OCI-LY3 (cell line): Measurements from ENCODE around the gene FAM227B.

Experiments
- H2AFZ ChIP-seq: fragments of 200-600, 300-600 bp; shearing (Covaris generic); 2 replicates; pipeline ENCODE4 v1.6.0; 2014; ENCODE audit warnings: antibody characterized with exemption, low read depth, low read length
- H3K27ac ChIP-seq: fragments of 200-600, 300-600 bp; sonication (generic); 2 replicates; pipeline ENCODE4 v1.5.1; 2014; ENCODE audit warnings: mild to moderate bottlenecking, low read length, moderate library complexity, mixed read lengths
- H3K27me3 ChIP-seq: fragments of 200-600, 300-600 bp; sonication (generic); 2 replicates; pipeline ENCODE4 v1.6.1; 2014; ENCODE audit warnings: low read depth, low read length, mixed read lengths
- H3K36me3 ChIP-seq: fragments of 200-600, 300-600 bp; sonication (generic); replicated peaks from 2 replicates; pipeline ENCODE3; 2014; ENCODE audit warnings: low read depth, low read length, mixed read lengths
- H3K4me1 ChIP-seq: fragments of 300-600, 200-600 bp; sonication (generic); 2 replicates; pipeline ENCODE4 v1.6.1; 2014; ENCODE audit warnings: low read length, mixed read lengths
- H3K4me2 ChIP-seq: fragments of 200-600, 300-600 bp; sonication (generic); 2 replicates; pipeline ENCODE4 v1.6.1; 2014; ENCODE audit warnings: low read length, mixed read lengths
- H3K4me3 ChIP-seq: fragments of 300-600, 200-600 bp; sonication (generic); 2 replicates; pipeline ENCODE4 v1.5.1; 2014; ENCODE audit warnings: antibody characterized with exemption, mild to moderate bottlenecking, low read length, moderate library complexity
- H3K79me2 ChIP-seq: fragments of 300-600, 200-600 bp; shearing (Covaris generic); 2 replicates; pipeline ENCODE4 v1.6.1; 2014; ENCODE audit warnings: mild to moderate bottlenecking, low read length, mixed read lengths
- H3K9ac ChIP-seq: fragments of 300-600, 200-600 bp; shearing (Covaris generic); 2 replicates; pipeline ENCODE4 v1.6.0; 2014; ENCODE audit warnings: mild to moderate bottlenecking, low read length, moderate library complexity
- H3K9me3 ChIP-seq: fragments of 200-600, 300-600 bp; shearing (Covaris generic); 2 replicates; pipeline ENCODE4 v1.6.1; 2014; ENCODE audit warnings: low read length, mixed read lengths; ENCODE audit not compliant: insufficient read depth
- H4K20me1 ChIP-seq: fragments of 200-600, 300-600 bp; sonication (generic); 2 replicates; pipeline ENCODE4 v1.6.1; 2016; ENCODE audit warnings: low read length, mixed read lengths; ENCODE audit not compliant: insufficient read depth
- EZH2phosphoT487 ChIP-seq: fragments of 200-600 bp; shearing (Covaris generic); IDR thresholded peaks from 2 replicates; pipeline ENCODE4 v1.6.1; 2018; ENCODE audit warnings: antibody characterized with exemption, mixed run types, low read depth
- TF ChIP-seq, protein P1 (sequence below): fragments of 200-600, 300-600 bp; sonication (generic); IDR thresholded peaks from 2 replicates; pipeline ENCODE4 v1.5.1; 2014; ENCODE audit warnings: antibody characterized with exemption, low read length, low read depth

The FAM227B gene

DNA sequence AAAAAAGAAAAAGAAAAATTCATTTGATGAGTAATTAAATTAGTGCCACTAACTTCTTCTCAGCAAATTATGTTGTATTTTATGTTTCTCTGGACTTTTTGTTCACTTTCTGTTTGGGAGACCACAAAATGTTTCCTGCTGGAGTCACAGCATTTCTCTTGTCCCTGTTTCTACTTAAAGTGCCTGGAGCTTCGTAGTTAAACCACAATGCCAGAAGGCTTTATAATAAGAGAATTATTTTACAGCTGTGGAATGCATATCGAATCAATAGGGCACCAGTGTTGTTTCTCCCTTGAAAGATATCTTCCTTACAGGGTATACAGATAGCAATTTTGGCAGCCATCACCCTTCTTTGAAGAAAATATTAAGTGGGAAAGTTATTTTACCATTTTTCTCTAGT is 3.4 kb upstream of the FAM227B start:
- Histone ChIP-seq H3K27ac (no peak overlapping the region), H3K9me3 (peaks cover 5% of the 10 kb centered on the region; the same call in 1 of the 2 replicates)

DNA sequence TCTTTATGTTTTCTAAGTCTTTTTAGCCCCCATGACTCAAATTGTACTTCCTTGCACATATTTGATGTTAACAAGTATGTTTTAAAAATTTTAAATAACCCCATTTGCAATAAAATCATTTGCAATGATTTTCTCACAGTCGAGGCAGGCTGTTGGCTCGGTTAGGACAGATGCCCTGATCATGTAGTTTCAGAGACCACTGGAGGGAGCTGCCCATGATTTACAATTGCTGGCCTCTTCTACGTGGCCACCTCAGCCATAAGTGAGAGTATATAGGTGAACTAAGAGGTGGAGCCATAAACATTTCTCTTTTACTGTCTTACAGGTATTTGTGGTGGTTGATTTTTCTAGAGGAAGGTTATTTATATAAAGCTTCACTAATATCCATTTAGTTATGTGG is 1.9 kb upstream of the FAM227B start:
- Histone ChIP-seq H3K4me3 (no peak overlapping the region), H3K36me3 (peaks cover 41% of the 10 kb centered on the region), H3K9me3 (peaks cover 5% of the 10 kb centered on the region; the same call in 1 of the 2 replicates), H4K20me1 (no peaks in the 10 kb centered on the region), H3K79me2 (peaks cover 21% of the 10 kb centered on the region), H3K4me1 (peaks cover 10% of the 10 kb centered on the region; the same call in 1 of the 2 replicates), H3K9ac (no peak overlapping the region), H2AFZ (no peak overlapping the region), H3K27ac (no peak overlapping the region), H3K27me3 (no peaks in the 10 kb centered on the region), H3K4me2 (no peak overlapping the region)
- TF ChIP-seq EZH2phosphoT487, result no peak
- TF ChIP-seq, protein P1, sequence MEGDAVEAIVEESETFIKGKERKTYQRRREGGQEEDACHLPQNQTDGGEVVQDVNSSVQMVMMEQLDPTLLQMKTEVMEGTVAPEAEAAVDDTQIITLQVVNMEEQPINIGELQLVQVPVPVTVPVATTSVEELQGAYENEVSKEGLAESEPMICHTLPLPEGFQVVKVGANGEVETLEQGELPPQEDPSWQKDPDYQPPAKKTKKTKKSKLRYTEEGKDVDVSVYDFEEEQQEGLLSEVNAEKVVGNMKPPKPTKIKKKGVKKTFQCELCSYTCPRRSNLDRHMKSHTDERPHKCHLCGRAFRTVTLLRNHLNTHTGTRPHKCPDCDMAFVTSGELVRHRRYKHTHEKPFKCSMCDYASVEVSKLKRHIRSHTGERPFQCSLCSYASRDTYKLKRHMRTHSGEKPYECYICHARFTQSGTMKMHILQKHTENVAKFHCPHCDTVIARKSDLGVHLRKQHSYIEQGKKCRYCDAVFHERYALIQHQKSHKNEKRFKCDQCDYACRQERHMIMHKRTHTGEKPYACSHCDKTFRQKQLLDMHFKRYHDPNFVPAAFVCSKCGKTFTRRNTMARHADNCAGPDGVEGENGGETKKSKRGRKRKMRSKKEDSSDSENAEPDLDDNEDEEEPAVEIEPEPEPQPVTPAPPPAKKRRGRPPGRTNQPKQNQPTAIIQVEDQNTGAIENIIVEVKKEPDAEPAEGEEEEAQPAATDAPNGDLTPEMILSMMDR, result no peak

More for the DNA sequence above, 3.4 kb upstream of the FAM227B start:
- Histone ChIP-seq H4K20me1 (no peaks in the 10 kb centered on the region), H3K79me2 (peaks cover 21% of the 10 kb centered on the region), H3K4me1 (peaks cover 10% of the 10 kb centered on the region; the same call in 1 of the 2 replicates), H2AFZ (no peak overlapping the region), H3K27me3 (no peaks in the 10 kb centered on the region), H3K36me3 (peaks cover 41% of the 10 kb centered on the region), H3K4me3 (no peak overlapping the region), H3K9ac (no peak overlapping the region), H3K4me2 (no peak overlapping the region)
- TF ChIP-seq, protein P1, result no peak
- no peak for TF ChIP-seq EZH2phosphoT487

DNA sequence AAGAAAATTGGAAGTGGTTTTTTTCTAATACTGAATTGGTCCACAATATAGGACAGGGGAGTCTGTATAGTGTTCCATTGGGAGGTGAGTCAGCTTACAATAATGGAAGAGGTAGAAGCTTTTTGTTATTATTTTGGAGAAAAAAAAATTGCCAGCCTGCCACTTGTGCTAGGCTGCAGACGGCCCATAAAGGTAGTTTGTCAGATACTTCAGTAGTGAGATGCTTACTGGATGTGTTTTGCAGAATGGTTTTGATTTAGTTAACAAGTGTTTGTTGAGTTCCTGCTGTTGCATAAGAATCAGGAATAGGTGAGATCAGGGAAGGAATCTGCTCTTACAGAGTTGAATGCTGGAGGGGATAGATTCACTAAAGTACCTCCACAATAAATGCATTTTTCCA is 1.3 kb upstream of the FAM227B start:
- H3K4me3 ChIP-seq, result peak overlapping the region; percentile 97
- H3K9ac ChIP-seq, result peak overlapping the region; percentile 81
- no peaks in the 10 kb centered on the region for H3K27me3 ChIP-seq
- TF ChIP-seq, protein P1, result no peak
- TF ChIP-seq EZH2phosphoT487, result no peak
- peak overlapping the region; percentile 87 for H3K4me2 ChIP-seq
- peaks cover 5% of the 10 kb centered on the region; the same call in 1 of the 2 replicates for H3K9me3 ChIP-seq
- no peak overlapping the region for H2AFZ ChIP-seq
- no peaks in the 10 kb centered on the region for H4K20me1 ChIP-seq
- peaks cover 41% of the 10 kb centered on the region for H3K36me3 ChIP-seq
- H3K79me2 ChIP-seq, result peaks cover 21% of the 10 kb centered on the region
- no peak overlapping the region for H3K27ac ChIP-seq
- H3K4me1 ChIP-seq, result peaks cover 10% of the 10 kb centered on the region; the same call in 1 of the 2 replicates

DNA sequence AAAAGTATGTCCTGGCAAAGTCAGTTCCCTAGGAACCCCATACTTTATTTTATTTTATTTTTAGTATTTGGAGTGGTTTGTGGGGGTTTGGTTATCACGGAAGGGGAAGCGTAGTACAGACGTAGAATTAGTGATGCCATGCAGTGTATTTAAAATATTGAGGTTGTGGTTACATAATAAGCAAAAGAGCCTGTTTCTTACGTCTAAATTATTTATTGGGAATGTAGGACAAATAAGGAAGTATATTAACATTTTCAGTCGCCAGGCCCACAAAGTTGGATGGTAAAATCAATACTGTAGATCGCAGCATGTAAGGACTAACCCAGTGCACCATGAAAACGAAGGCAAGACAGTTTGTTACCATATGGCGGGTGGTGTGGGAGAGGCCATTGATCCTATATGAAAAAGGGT is 788 bp upstream of the FAM227B start:
- Histone ChIP-seq H3K27ac (peak overlapping the region; percentile 69), H3K36me3 (peaks cover 37% of the 10 kb centered on the region), H3K9ac (peak overlapping the region; percentile 81), H3K4me1 (peaks cover 10% of the 10 kb centered on the region; the same call in 1 of the 2 replicates), H3K27me3 (no peaks in the 10 kb centered on the region), H2AFZ (peak overlapping the region; percentile 86; the same call in 1 of the 2 replicates), H3K4me3 (peak overlapping the region; percentile 97), H4K20me1 (no peaks in the 10 kb centered on the region), H3K9me3 (peaks cover 5% of the 10 kb centered on the region; the same call in 1 of the 2 replicates), H3K79me2 (peaks cover 21% of the 10 kb centered on the region), H3K4me2 (peak overlapping the region; percentile 87)
- TF ChIP-seq EZH2phosphoT487, result no peak
- TF ChIP-seq, protein P1, result no peak
